Body of pancreas (tissue), 4 donors: Measurements from ENCODE around the gene TOR3A.

Experiments used
- POLR2A ChIP-seq, 3 donors: fragments of 450-650 bp; IDR thresholded peaks; one replicate each; pipeline ENCODE4 v1.6.1; 2016; ENCODE audit warnings: antibody characterized with exemption in 3 of 3, mild to moderate bottlenecking in 2 of 3
- TF ChIP-seq, protein P1 (sequence below), 7 experiments: fragments of 450-650 bp in 4 of 7; fragments of 200-600 bp in 3 of 7; sonication (generic) in 3 of 7; IDR thresholded peaks; one replicate each; pipeline ENCODE4 v1.5.1; 2016 to 2019; ENCODE audit warnings: antibody characterized with exemption in 7 of 7

DNA sequence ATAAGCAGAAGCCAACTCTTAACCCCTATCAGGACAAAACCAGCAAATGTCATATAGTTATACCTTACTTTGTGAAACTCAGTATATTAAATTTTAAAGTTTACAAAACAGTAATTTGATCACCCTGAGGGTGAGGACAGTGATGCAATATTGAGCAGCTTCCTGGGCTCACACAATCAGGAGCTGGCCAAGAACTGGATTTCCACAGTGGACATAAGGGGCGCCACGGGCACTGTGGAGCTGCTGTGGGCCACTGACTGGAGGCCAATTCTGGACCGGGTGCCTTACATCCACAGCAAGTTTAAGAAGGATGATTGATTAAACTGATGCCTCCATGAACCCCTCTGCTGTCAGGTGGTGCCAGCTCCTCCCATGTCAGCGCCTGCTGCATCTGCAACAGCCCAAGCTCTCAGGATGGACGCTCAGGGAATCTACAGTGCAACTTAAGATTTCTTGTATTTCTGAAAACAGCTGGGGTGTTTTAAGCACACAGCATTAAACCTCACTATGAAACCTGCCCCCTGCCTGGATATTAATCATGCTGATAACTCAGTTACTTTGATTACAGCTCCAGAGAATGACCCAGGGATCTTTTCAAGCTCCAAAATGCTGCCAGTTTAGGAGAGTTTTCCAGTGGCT lies 55.9 kb downstream of the TOR3A start:
- TF ChIP-seq, protein P1, sequence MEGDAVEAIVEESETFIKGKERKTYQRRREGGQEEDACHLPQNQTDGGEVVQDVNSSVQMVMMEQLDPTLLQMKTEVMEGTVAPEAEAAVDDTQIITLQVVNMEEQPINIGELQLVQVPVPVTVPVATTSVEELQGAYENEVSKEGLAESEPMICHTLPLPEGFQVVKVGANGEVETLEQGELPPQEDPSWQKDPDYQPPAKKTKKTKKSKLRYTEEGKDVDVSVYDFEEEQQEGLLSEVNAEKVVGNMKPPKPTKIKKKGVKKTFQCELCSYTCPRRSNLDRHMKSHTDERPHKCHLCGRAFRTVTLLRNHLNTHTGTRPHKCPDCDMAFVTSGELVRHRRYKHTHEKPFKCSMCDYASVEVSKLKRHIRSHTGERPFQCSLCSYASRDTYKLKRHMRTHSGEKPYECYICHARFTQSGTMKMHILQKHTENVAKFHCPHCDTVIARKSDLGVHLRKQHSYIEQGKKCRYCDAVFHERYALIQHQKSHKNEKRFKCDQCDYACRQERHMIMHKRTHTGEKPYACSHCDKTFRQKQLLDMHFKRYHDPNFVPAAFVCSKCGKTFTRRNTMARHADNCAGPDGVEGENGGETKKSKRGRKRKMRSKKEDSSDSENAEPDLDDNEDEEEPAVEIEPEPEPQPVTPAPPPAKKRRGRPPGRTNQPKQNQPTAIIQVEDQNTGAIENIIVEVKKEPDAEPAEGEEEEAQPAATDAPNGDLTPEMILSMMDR (IDR thresholded peaks at IDR 0.05), result no peak
- TF ChIP-seq POLR2A (IDR thresholded peaks at IDR 0.05), result no peak
